ENCODE measurements around the gene ZBTB39.
A peak's percentile ranks its signal among the peaks of the same experiment; 100 is the strongest.
"Not testable (repeated sequence)": the region's sequence is repeated elsewhere in the genome, so short reads cannot be mapped to it uniquely, and the experiment has no call there.

Gene ZBTB39, protein sequence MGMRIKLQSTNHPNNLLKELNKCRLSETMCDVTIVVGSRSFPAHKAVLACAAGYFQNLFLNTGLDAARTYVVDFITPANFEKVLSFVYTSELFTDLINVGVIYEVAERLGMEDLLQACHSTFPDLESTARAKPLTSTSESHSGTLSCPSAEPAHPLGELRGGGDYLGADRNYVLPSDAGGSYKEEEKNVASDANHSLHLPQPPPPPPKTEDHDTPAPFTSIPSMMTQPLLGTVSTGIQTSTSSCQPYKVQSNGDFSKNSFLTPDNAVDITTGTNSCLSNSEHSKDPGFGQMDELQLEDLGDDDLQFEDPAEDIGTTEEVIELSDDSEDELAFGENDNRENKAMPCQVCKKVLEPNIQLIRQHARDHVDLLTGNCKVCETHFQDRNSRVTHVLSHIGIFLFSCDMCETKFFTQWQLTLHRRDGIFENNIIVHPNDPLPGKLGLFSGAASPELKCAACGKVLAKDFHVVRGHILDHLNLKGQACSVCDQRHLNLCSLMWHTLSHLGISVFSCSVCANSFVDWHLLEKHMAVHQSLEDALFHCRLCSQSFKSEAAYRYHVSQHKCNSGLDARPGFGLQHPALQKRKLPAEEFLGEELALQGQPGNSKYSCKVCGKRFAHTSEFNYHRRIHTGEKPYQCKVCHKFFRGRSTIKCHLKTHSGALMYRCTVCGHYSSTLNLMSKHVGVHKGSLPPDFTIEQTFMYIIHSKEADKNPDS

DNA sequence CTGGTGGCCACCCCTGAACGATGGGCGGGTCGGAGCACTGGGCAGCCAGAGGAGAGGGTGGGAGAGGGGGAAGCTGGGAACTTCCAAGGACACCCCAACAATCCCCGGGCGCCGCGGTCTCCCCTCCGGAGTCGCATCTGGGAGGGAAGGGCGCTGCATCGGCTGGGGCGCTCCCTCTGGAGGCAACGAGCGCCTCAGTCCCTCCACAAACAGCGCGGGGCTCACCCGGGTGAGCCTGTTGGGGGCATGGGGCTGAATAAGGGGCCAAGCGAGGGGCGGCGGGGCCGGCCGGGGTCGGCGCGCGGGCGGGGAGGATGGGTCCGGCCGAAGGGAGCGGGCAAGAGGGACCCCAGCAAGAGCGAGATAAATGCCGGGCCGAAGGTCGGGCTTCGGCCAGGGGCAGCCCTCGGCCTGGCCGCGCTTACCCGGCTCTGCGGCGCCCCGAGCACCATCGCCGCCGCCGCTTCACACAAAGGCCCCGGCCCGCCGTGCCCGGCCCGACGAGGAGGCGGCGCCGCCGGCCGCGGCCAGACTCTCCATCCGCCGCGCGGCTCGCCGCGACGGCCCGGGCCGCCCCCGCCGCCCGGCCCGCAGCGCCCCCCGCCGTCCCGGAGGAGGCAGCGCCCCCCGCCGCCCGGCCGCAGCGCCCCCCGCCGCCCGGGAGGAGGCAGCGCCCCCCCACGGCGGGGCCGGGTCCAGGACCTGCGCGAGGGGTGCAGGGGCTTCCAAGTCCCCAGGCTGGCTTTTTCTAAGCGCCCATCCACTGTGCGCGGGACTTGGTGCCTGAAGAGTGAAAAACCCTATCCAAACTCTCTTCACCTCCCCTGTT lies at the start of gene ZBTB39:
ZBTB39 (minus strand) TSS at position 567 of the 829 bp plus-strand sequence. CDS start 1,629 bp downstream, outside the sequence.
- DNase-seq, result peak; percentile 43

DNA sequence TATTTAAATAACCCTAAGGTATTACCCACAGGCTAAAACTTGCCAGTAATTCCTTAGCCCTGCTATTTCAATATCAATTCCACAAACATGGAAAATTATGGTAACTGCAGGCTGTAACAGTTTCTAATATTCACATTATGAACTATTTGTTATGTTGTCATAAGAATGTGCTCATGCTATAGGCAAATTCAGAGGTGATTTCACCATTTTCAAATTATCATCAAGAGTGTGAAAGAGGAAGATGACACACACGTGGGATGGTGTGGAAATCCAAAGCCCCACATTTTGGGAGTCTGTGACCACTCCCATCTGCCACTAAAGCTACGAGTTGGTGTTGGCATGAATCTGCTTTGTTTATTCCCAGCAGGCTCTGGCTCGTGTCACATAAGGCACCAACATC lies 49.5 kb upstream of the ZBTB39 start:
- DNase-seq, result no peak

DNA sequence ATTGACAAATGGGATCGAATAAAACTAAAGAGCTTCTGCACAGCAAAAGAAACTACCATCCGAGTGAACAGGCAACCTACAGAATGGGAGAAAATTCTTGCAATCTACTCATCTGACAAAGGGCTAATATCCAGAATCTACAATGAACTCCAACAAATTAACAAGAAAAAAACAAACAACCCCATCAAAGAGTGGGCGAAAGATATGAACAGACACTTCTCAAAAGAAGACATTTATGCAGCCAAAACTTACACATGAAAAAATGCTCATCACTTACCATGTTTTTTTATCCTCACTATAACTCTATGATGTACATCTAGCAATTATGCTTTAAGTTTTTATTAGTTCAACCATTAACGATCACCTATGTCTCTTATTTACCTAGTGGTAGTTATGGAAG lies 47.6 kb upstream of the ZBTB39 start:
- not testable (repeated sequence) for DNase-seq

DNA sequence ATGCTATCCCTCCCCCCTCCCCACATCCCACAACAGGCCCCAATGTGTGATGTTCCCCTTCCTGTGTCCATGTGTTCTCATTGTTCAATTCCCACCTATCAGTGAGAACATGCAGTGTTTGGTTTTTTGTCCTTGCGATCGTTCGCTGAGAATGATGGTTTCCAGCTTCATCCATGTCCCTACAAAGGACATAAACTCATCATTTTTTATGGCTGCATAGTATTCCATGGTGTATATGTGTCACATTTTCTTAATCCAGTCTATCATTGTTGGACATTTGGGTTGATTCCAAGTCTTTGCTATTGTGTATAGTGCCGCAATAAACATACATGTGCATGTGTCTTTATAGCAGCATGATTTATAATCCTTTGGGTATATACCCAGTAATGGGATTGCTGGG lies 46.8 kb upstream of the ZBTB39 start:
- not testable (repeated sequence) for DNase-seq

DNA sequence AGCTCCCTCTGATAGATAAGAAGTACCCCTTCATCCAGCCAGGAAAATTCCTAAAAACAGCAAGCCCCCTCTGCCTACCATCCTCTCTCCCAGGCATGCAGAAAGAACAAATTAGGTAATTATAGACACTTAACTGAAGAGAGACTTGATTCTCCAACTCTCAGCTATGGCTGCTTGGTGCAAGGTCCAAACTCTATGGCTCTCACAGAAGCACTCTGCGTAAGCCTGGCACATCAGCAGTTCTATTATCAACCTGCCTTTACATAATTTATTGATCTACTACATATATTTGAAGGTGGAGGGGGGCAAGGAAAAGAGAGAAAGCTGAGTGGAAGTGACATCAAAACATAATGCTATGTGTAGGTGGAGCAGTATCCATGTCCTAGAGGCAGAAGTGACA lies 44.7 kb upstream of the ZBTB39 start:
- DNase-seq, result no peak

DNA sequence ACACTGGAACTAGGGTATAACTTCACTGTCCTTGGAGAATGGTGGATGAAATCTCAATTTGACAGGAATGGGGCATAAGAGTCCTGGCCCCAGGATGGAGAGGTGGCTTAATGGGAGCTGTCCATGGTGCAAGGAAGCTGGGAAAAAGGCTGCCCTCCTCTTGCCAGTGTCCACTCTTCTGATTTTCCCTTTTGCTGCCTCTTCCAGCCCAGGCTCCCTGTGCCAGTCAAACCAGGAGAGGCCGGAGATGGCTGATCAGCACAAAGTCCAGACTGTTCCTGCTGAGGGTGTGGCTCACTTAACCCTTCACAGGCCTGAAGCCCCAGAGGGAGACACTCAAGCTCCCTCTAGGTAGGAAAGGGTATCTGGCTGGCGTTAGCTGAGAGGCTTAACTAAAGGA lies 43.5 kb upstream of the ZBTB39 start, which contains the start of gene MYO1A:
MYO1A (minus strand) TSS at position 240 of the 400 bp plus-strand sequence. CDS start 1,806 bp downstream, outside the sequence.
- no peak for DNase-seq

DNA sequence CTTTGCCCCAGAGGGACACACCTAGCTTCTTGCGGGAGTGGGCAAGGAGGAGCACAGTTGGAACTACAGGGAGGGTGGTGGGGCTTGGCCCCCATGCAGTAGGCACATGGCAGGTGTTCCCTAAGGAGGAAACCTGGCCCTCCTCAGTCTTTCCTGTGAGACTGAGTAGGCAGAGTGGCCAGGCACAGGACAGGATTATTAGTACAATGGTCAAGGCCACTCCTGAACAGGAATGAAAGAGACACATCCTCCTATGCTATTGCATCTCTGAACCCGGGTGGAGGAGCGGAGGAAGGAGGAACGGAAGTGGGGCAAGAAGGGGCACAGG lies 42.7 kb upstream of the ZBTB39 start:
- no peak for DNase-seq

DNA sequence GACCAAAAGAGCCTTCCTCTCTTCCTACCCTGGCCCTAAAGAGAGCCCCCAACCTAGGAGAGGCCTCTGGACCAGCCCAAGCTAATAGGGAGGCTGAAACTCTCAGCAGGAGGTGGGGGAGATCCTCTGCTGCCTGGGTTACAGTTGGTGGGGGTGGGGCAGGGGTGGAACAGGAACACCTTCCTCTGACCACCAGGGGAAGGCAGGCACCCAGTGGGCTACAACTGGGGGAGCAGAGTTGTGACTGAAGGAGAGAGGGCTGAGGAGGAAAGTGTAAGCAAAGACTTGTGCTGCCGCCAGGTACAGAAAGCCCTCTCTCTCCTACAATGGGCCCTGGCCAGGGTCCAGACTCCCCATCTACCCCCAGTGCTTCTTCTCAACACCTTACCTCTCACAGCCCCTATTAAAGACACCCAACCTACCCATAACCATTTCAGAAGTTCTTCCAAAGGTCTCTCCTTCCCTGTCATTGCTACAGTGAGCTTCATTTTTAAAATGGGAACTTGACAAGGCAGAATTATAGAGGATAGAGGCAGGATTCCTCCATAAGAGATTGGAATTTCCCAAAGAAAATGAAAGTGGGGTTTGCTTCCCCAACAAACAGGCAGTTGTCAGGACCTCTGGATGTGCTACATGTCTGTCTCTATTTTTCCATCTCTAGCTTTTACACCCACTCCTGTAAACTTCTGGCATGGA lies 42.2 kb upstream of the ZBTB39 start:
- no peak for DNase-seq

DNA sequence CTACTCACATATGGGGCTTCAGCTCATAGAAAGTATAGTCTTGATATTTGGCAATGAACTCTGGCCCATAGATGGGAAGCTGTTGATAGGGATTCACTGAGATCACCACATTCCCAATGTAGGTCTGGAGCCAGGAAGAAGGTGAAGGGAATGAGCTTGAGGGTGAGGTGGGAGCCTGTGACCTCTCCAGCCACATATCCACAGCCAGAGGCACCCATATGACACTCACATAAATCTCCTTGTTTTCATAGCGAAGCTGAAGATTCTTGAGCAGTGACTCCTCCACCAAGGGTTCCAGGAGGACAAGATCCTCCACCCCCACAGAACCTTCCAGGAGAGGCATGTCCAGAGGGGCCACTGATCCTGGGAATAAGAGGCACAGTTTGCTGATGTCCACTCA lies 41.6 kb upstream of the ZBTB39 start:
- DNase-seq, result no peak

DNA sequence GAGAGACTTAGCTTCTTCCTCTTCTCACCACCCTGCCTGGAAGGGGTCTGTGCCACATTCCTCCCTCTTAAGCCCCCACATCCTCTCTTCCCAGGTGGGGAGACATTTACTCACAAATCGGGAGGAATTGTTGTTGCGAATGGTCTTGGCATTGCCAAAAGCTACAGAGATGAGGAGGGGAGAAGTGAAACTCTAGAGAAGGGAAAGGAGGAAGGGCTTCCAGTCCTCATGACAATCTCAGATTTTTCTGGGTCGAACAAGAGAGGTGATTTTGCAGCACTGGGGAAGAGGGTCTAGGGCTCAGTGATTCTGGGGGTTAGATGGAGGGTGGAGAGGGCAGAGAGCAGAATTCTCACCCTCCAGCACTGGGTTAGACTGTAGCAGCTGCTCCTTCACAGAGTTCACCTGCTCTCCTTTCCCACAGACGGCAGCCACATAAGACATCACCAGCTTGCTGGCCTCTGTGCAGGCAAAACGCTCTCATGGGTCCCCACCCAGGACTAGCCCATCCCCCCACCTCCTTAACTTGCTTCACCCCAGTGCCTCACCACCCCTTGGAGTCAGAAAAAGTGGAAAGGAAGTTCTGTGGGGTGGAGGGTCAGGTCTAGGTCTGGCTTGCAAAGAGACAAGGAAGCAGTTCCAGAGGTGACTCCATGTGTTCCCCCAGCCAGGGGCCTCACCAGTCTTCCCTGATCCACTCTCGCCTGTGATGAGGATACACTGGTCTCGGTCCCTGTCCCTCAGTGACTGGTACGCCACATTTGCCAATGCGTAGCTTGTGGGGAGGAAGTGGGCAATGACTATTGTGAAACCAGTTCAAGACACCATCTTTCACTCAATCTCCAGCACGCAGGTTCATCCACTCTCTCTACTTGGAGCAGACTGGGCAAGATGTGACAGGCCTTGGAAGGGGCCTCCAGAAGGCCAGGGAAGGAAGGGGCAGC lies 40.9 kb upstream of the ZBTB39 start:
- no peak for DNase-seq

DNA sequence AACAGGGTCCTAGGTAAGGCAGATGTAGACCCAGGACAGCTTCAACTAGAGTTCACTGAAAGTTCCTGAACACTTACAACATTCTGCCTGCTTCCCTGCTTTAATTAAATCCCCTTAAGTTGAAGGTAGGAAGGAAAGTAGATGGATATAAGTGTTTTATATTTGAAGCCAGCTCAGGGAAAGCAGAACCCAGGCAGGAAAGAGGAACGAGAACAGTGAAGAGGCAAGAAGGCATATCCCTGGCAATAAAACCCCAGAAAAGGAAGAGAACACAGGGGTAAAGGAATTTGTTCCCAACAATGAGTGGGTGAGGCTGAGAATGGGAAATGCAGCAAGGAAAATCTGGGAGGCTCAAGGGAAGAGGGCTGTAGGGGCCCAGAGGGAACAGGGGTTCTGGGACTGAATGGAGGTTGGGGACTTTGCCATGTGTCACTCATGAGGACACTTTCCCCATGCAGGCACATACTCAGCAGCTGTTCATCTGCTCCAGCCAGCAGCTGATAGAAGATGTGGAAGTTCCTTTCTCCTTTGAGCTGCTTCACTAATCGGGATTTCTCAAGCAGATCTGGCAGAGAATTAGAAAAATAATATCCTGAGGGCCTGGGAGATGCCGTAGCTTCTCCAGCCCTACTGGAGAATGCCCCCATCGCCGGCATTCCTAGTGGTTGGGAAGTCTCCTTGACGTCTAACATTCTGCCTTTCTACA lies 39.9 kb upstream of the ZBTB39 start:
- no peak for DNase-seq

DNA sequence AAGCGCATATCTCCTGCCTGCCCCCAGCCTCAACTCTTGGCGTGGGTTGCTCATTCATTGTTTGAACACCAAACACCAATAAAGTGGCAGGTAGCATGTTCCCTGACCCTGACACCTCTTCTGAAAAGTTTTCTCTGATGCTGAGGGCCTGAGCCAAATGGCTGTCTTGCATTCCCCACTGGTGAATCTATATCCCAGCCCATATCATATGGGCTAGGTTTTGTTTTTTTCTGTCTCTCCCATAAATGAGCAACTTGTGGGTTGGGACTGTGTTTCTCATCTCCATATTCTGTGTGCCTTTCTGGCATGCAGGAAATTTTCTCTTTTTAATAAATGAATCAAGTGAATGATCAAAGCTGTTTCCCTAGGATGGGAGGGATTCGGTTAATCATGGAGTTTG lies 38.5 kb upstream of the ZBTB39 start:
- no peak for DNase-seq

DNA sequence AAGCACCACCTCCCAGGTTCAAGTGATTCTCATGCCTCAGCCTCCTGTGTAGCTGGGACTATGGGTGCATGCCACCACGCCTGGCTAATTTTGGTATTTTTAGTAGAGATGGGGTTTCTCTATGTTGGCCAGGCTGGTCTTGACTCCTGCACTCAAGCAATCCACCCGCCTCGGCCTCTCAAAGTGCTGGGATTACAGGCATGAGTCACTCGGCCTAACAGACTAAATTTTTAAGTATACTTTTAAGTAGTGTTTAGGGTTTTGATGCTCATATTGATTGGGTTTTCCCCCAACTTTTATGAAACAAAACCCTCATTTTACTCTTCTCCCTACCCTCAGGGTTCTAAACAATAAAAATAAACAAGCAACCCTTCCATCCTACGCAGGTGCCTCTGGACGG lies 38.1 kb upstream of the ZBTB39 start:
- DNase-seq, result no peak

DNA sequence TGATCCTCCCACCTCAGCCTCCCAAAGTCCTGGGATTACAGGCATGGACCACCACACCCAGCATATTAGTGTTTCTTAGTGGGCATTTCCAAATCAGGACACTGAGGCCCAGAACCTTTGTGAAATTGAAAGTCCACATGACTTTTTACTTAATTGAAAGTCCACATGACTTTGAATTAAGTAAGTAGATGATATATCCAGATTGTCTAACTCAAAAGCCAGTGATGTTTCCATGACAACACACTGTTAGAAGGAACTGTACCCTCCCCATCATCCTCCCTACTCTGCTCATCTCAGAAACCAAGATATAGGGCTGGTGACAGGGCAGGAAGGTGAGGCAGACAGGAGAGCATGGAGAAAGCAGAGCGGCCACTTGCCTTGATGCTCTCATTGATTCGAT lies 36.3 kb upstream of the ZBTB39 start:
- no peak for DNase-seq

DNA sequence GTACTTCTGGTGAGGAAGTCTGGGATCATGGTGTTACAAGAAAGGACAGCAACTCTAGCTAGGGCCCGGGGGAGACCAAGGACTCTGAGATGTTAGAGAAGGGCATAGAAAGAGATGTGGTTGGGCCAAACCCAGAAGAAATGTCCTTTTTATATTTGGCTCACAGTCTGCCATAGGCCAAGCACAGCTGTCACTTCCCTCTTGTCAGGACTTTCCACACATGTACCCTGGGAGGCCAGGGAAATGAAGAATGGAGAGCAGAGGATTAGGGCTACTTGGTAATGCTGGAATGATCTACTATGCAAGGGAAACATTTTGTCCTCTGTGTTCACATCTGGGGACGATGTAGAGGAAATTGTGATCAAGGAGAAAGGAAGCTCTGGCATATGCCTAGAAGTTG lies 34.4 kb upstream of the ZBTB39 start:
- no peak for DNase-seq

DNA sequence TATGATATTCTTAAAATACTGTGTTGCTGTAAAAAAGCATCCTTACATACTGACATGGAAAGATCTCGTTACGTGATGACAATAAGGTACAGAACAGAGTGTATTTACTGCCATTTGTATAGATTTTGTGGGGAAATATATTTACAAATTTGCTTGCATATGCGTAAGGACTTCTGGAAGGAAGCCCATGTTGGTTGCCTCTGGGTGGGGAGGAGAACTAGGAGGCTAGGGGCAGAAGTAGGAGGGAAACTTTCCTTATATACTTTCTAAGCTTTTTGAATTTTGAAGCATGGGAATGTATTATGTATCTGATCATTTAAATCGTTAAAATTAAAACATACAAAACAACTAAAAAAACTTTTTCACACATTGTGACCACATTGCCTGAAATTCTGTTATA lies 33.9 kb upstream of the ZBTB39 start:
- DNase-seq, result no peak

DNA sequence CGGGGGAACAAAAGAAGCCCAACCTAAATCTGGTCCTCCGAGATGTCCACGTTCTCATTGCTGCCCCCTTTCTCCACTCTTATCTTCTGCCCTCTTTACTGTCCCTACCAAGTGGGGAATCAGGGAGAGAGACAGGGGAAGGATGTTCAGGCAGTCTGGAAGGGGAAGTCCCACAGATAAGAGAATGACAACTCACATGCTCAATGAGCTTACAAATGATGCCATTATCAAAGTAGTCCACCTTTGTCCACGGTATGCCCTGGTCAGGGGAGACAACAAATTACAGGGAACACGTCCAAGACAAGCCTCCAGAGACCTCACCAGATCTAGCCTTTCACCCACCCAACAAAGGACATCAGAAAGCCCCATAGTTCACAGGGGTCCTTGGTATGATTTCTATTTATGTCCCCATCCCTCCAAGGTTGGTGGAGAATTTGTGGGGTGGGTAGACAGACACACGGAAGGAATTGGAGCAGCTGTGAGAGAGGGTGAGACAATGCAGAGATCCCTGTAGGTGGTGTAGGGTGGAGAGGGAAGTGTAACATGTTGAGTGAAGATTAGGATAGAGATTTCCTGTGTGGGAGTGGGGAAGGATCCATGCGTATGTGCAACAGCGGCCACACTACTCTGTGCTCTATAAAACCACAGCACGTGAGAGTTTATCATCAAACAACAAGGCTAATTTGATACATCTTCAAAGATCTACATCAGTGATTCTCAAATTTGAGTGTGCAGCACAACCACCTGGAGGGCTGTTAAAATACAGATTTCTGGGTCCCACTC lies 32.9 kb upstream of the ZBTB39 start:
- DNase-seq, result no peak

DNA sequence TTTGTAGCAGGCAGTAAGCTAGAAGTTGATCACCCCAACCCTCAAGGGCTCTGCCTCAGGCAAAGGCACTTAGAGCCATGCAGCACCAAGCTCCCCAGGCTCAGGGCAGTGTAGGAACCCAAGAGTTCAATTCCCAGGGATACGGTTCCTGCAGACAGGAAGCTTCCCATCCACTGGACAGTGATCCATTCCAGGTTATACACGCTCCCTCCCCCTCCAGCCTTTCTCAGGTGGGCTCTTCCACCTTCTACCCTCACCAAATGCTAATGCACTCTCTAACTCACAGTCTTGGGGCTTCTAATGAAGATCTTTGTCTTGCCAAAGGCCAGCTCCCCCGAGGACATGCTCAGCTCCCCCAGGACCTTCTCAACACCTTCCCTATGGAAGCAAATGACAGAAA lies 30.9 kb upstream of the ZBTB39 start:
- no peak for DNase-seq

DNA sequence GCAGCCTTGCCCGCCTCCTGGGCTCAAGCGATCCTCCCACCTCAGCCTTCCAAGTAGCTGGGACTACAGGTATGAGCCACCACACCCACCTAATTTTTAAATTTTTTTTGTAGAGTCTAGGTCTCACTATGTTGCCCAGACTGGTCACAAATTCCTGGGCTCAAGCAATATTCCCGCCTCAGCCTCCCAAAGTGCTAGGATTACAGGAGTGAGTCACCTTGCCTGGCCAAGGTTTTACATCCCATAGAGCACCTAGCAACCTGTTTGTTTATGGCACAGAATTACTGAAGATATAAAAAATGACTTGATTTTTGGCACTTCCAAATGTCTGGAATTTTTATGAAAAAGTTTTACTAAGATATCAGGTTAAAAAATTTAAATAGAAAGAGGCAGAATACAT lies 27.1 kb upstream of the ZBTB39 start:
- peak; percentile 12 for DNase-seq

DNA sequence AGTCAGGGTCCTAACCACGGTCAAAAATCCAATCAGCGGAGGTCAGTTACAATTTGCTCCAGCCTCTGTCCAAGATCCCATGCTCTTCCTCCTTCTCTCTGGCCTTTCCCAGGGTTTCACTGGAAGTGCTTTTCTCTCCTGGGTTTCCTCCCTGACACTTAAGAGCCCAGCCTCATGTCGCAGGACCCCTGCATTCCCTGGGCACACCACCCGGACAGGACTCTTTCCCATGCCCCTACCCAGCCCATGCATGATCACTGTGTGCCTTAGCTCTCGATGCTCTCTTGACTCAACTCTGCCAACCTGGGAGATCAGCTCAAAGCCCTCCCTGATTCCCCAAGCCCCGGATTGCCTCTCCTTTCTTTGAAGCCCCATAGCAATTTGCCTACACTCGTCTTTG lies 25.4 kb upstream of the ZBTB39 start:
- DNase-seq, result no peak

Data from NCI-H226 (cell line).